ENCODE measurements around the gene COL9A3. TPM values are rescaled to one million over a fixed set of nuclear protein-coding genes. Genes with fewer than 3 reads are reported as not detected.

Gene COL9A3
- total RNA-seq, 1 donor from 2014 or later = 10.5 TPM

DNA sequence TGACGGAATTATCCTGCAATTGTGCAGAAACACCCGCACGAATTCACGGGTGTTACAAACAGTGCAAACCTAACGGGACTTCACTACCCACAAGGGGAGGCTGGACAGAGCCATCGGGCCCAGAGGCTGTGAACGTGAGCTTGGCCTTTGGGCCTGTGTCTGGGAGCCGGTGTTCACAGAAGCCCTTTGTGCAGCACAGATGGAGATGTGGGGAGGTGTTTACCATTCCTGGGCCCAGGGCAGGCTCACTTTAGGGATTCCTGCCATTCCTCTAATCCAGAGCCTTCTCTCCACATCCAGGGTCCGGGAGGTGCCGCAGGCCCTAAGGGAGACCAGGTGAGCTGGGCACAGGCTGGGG, 15.0 kb downstream of the COL9A3 start:
- TF ChIP-seq CTCF (IDR thresholded peaks at IDR 0.05) = no peak
- TF ChIP-seq EZH2 (IDR thresholded peaks at IDR 0.05) = no peak
- no peak for TF ChIP-seq EZH2phosphoT487 (IDR thresholded peaks at IDR 0.05)
- H3K9me3 Mint-ChIP-seq = no peaks in the 10 kb centered on the region
- no peak for DNase-seq (ENCODE audit: low spot score)
- Histone ChIP-seq H3K4me1 (peaks cover 27% of the 10 kb centered on the region), H3K27ac (no peak overlapping the region), H3K9me3 (ENCODE audit: low read depth) (no peaks in the 10 kb centered on the region), H3K79me2 (ENCODE audit: low read depth) (no peaks in the 10 kb centered on the region), H3K4me2 (no peak overlapping the region), H3K27me3 (no peaks in the 10 kb centered on the region), H3K4me3 (no peak overlapping the region), H3F3A (ENCODE audit: low read depth) (peaks cover 28% of the 10 kb centered on the region), H4K20me1 (ENCODE audit: low read depth) (no peaks in the 10 kb centered on the region), H3K9ac (no peak overlapping the region), H3K36me3 (no peaks in the 10 kb centered on the region), H2AFZ (replicated peaks) (no peak overlapping the region)
- no peak overlapping the region for H3K4me3 Mint-ChIP-seq
- H3K36me3 Mint-ChIP-seq = no peaks in the 10 kb centered on the region
- peak overlapping the region; percentile 97 for H3K27ac Mint-ChIP-seq
- H3K4me1 Mint-ChIP-seq = peaks cover 31% of the 10 kb centered on the region
- H3K27me3 Mint-ChIP-seq (ENCODE audit: insufficient read depth, low read depth) = peaks cover 4% of the 10 kb centered on the region

DNA sequence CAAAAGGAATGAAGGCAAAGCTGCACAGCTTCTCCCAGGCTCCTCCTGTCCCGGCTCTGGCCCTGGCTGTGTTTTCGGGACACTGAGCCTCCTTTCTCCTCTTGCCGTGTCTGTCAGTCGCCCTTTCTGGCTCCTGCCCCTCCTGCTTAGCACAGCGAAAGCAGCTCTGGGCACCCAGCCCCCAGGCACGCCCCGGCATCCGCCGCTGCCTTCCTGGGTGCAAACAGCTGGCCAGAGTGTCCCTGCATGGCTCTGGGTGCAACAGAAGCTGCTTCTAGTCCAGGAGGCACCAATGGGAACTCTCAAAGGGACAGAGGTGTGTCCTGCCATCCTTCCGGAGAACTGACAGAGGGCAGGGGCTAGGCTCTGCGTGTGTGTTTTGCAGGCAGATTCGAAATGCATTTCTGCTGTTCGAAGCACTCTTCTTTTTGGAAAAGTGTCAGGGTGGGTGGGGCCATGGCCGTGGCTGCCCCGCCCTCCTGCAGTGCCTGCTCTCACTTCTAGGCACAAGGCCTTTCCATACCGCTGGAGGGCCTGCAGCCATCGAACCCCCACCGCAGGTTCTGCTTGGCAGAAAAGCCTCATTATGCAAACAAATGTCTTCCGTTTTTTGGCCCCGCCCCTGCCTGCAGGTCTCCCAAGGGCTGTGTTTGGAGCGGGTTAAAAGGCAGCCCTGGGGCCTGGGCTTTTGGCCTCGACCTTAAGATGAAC, 15.5 kb downstream of the COL9A3 start:
- no peaks in the 10 kb centered on the region for H3K9me3 ChIP-seq (ENCODE audit: low read depth)

GRCh38 chr20:62832951-62833391, 16.1 kb downstream of the COL9A3 start:
- Histone ChIP-seq H2AFZ (replicated peaks) (peak overlapping the region; percentile 57), H3K9me3 (ENCODE audit: low read depth) (no peaks in the 10 kb centered on the region), H3K9ac (no peak overlapping the region), H3K27me3 (no peaks in the 10 kb centered on the region), H4K20me1 (ENCODE audit: low read depth) (no peaks in the 10 kb centered on the region), H3K4me3 (no peak overlapping the region), H3K36me3 (no peaks in the 10 kb centered on the region), H3K4me2 (no peak overlapping the region), H3F3A (ENCODE audit: low read depth) (peaks cover 28% of the 10 kb centered on the region), H3K4me1 (peaks cover 27% of the 10 kb centered on the region), H3K79me2 (ENCODE audit: low read depth) (no peaks in the 10 kb centered on the region), H3K27ac (no peak overlapping the region)
- no peak for DNase-seq (ENCODE audit: low spot score)
- Mint-ChIP-seq H3K27me3 (ENCODE audit: insufficient read depth, low read depth) (peaks cover 4% of the 10 kb centered on the region), H3K36me3 (no peaks in the 10 kb centered on the region), H3K27ac (peak overlapping the region; percentile 46), H3K4me1 (peaks cover 31% of the 10 kb centered on the region), H3K9me3 (no peaks in the 10 kb centered on the region), H3K4me3 (peak overlapping the region; percentile 59)
- TF ChIP-seq EZH2 (IDR thresholded peaks at IDR 0.05) (no peak), EZH2phosphoT487 (IDR thresholded peaks at IDR 0.05) (no peak), CTCF (IDR thresholded peaks at IDR 0.05) (no peak)

More for the DNA sequence above, 15.5 kb downstream of the COL9A3 start:
- Histone ChIP-seq H3F3A (ENCODE audit: low read depth) (peaks cover 28% of the 10 kb centered on the region), H3K27me3 (no peaks in the 10 kb centered on the region), H4K20me1 (ENCODE audit: low read depth) (no peaks in the 10 kb centered on the region), H3K4me2 (no peak overlapping the region), H3K36me3 (no peaks in the 10 kb centered on the region), H3K27ac (no peak overlapping the region), H3K4me3 (no peak overlapping the region), H3K9ac (no peak overlapping the region), H3K4me1 (peaks cover 27% of the 10 kb centered on the region), H2AFZ (replicated peaks) (peak overlapping the region; percentile 57), H3K79me2 (ENCODE audit: low read depth) (no peaks in the 10 kb centered on the region)
- peaks cover 4% of the 10 kb centered on the region for H3K27me3 Mint-ChIP-seq (ENCODE audit: insufficient read depth, low read depth)
- TF ChIP-seq EZH2phosphoT487 (IDR thresholded peaks at IDR 0.05) (no peak), EZH2 (IDR thresholded peaks at IDR 0.05) (no peak), CTCF (IDR thresholded peaks at IDR 0.05) (no peak)
- H3K36me3 Mint-ChIP-seq = no peaks in the 10 kb centered on the region
- no peak for DNase-seq (ENCODE audit: low spot score)
- H3K4me1 Mint-ChIP-seq = peaks cover 31% of the 10 kb centered on the region
- no peaks in the 10 kb centered on the region for H3K9me3 Mint-ChIP-seq
- H3K27ac Mint-ChIP-seq = peak overlapping the region; percentile 46
- no peak overlapping the region for H3K4me3 Mint-ChIP-seq

Measured in neural progenitor cell (in vitro differentiated cells).